Measurements from ENCODE around the gene CEP68. TPM values are rescaled to one million over a fixed set of nuclear protein-coding genes. Genes with fewer than 3 reads are reported as not detected.

CEP68 gene
- total and polyA plus RNA-seq, 5 donors from 2014 or later, result 18.8 to 27.8 (median 26.0) TPM

- H3K4me1 ChIP-seq (ENCODE audit: control insufficient read depth, insufficient read depth, low read length, poor library complexity, severe bottlenecking), result peaks cover 6% of the 10 kb centered on the region
- peaks cover 0 to 2% (median 0%) of the 10 kb centered on the region in 7 donors for H3K9me3 Mint-ChIP-seq
- H3K36me3 Mint-ChIP-seq, result peaks cover 25% of the 10 kb centered on the region
- peaks cover 58% of the 10 kb centered on the region for H3K36me3 ChIP-seq (ENCODE audit: control insufficient read depth, insufficient read depth, low read length)
- no peaks in the 10 kb centered on the region for H3K27me3 ChIP-seq (ENCODE audit: control insufficient read depth, insufficient read depth, low read length)
- H3K27me3 Mint-ChIP-seq, result no peaks in the 10 kb centered on the region
- no peak for ATAC-seq (ENCODE audit: low read depth in 2 of 2)
- no peak overlapping the region for H3K4me3 ChIP-seq (ENCODE audit: low read depth, low read length)
- no peak for DNase-seq
- H3K27ac ChIP-seq (ENCODE audit: insufficient read depth, low read length, poor library complexity, severe bottlenecking), result no peak overlapping the region
- peak overlapping the region in 1 of 4 donors; percentile 58 for H3K4me3 Mint-ChIP-seq
- peaks cover 25 to 42% (median 30%) of the 10 kb centered on the region in 4 donors for H3K4me1 Mint-ChIP-seq
- H3K27ac Mint-ChIP-seq, result peak overlapping the region in 1 of 3 donors; percentile 6
- no peaks in the 10 kb centered on the region for H3K9me3 ChIP-seq (ENCODE audit: control insufficient read depth in 2 of 2, low read length in 2 of 2)
Measured at GRCh38 chr2:65101071-65101470, 44.9 kb downstream of the CEP68 start.

- H3K4me1 Mint-ChIP-seq, result peaks cover 13 to 43% (median 28%) of the 10 kb centered on the region in 4 donors
- no peak for DNase-seq
- Histone ChIP-seq H3K27ac (ENCODE audit: insufficient read depth, low read length, poor library complexity, severe bottlenecking) (no peak overlapping the region), H3K4me1 (ENCODE audit: control insufficient read depth, insufficient read depth, low read length, poor library complexity, severe bottlenecking) (peaks cover 6% of the 10 kb centered on the region), H3K9me3 (ENCODE audit: control insufficient read depth in 2 of 2, low read length in 2 of 2) (no peaks in the 10 kb centered on the region), H3K27me3 (ENCODE audit: control insufficient read depth, insufficient read depth, low read length) (no peaks in the 10 kb centered on the region), H3K36me3 (ENCODE audit: control insufficient read depth, insufficient read depth, low read length) (peaks cover 41% of the 10 kb centered on the region), H3K4me3 (ENCODE audit: low read depth, low read length) (no peak overlapping the region)
- no peak overlapping the region for H3K27ac Mint-ChIP-seq
- ATAC-seq (ENCODE audit: low read depth in 2 of 2), result no peak
- H3K27me3 Mint-ChIP-seq, result no peaks in the 10 kb centered on the region
- H3K9me3 Mint-ChIP-seq, result peaks cover 0 to 2% (median 0%) of the 10 kb centered on the region in 7 donors
- H3K36me3 Mint-ChIP-seq, result peaks cover 15% of the 10 kb centered on the region
- H3K4me3 Mint-ChIP-seq, result no peak overlapping the region
Measured at GRCh38 chr2:65103013-65103715, 46.9 kb downstream of the CEP68 start.

GRCh38 chr2:65107530-65107929 lies 51.3 kb downstream of the CEP68 start:
- Mint-ChIP-seq H3K27ac (peak overlapping the region in 1 of 3 donors; percentile 72), H3K4me3 (no peak overlapping the region), H3K27me3 (no peaks in the 10 kb centered on the region), H3K4me1 (peaks cover 26 to 63% (median 33%) of the 10 kb centered on the region in 4 donors), H3K9me3 (no peaks in the 10 kb centered on the region), H3K36me3 (peaks cover 16% of the 10 kb centered on the region)
- Histone ChIP-seq H3K27me3 (ENCODE audit: control insufficient read depth, insufficient read depth, low read length) (no peaks in the 10 kb centered on the region), H3K36me3 (ENCODE audit: control insufficient read depth, insufficient read depth, low read length) (peaks cover 22% of the 10 kb centered on the region), H3K27ac (ENCODE audit: insufficient read depth, low read length, poor library complexity, severe bottlenecking) (no peak overlapping the region), H3K4me1 (ENCODE audit: control insufficient read depth, insufficient read depth, low read length, poor library complexity, severe bottlenecking) (no peaks in the 10 kb centered on the region), H3K4me3 (ENCODE audit: low read depth, low read length) (no peak overlapping the region), H3K9me3 (ENCODE audit: control insufficient read depth in 2 of 2, low read length in 2 of 2) (no peaks in the 10 kb centered on the region)
- DNase-seq (no peak), ATAC-seq (ENCODE audit: low read depth in 2 of 2) (no peak)

- Mint-ChIP-seq H3K36me3 (peaks cover 17% of the 10 kb centered on the region), H3K4me1 (peaks cover 32 to 74% (median 39%) of the 10 kb centered on the region in 4 donors), H3K27ac (no peak overlapping the region), H3K27me3 (no peaks in the 10 kb centered on the region), H3K9me3 (no peaks in the 10 kb centered on the region), H3K4me3 (no peak overlapping the region)
- H3K4me1 ChIP-seq (ENCODE audit: control insufficient read depth, insufficient read depth, low read length, poor library complexity, severe bottlenecking), result peaks cover 3% of the 10 kb centered on the region
- no peaks in the 10 kb centered on the region for H3K9me3 ChIP-seq (ENCODE audit: control insufficient read depth in 2 of 2, low read length in 2 of 2)
- H3K27ac ChIP-seq (ENCODE audit: insufficient read depth, low read length, poor library complexity, severe bottlenecking), result no peak overlapping the region
- H3K36me3 ChIP-seq (ENCODE audit: control insufficient read depth, insufficient read depth, low read length), result peaks cover 12% of the 10 kb centered on the region
- ATAC-seq (ENCODE audit: low read depth in 2 of 2) (no peak), DNase-seq (no peak)
- H3K4me3 ChIP-seq (ENCODE audit: low read depth, low read length), result no peak overlapping the region
- no peaks in the 10 kb centered on the region for H3K27me3 ChIP-seq (ENCODE audit: control insufficient read depth, insufficient read depth, low read length)
Measured at GRCh38 chr2:65108780-65109179, 52.6 kb downstream of the CEP68 start.

- Mint-ChIP-seq H3K36me3 (peaks cover 20% of the 10 kb centered on the region), H3K9me3 (no peaks in the 10 kb centered on the region), H3K27me3 (no peaks in the 10 kb centered on the region), H3K4me1 (peaks cover 39 to 80% (median 43%) of the 10 kb centered on the region in 4 donors), H3K4me3 (peak overlapping the region in 1 of 4 donors; percentile 32), H3K27ac (no peak overlapping the region)
- no peak overlapping the region for H3K4me3 ChIP-seq (ENCODE audit: low read depth, low read length)
- peaks cover 19% of the 10 kb centered on the region for H3K4me1 ChIP-seq (ENCODE audit: control insufficient read depth, insufficient read depth, low read length, poor library complexity, severe bottlenecking)
- peaks cover 2% of the 10 kb centered on the region for H3K36me3 ChIP-seq (ENCODE audit: control insufficient read depth, insufficient read depth, low read length)
- no peaks in the 10 kb centered on the region for H3K9me3 ChIP-seq (ENCODE audit: control insufficient read depth in 2 of 2, low read length in 2 of 2)
- DNase-seq, result no peak
- no peaks in the 10 kb centered on the region for H3K27me3 ChIP-seq (ENCODE audit: control insufficient read depth, insufficient read depth, low read length)
- ATAC-seq (ENCODE audit: low read depth in 2 of 2), result no peak
- no peak overlapping the region for H3K27ac ChIP-seq (ENCODE audit: insufficient read depth, low read length, poor library complexity, severe bottlenecking)
Measured at GRCh38 chr2:65112633-65113032, 56.4 kb downstream of the CEP68 start.

- H3K4me3 Mint-ChIP-seq, result peak overlapping the region in 1 of 4 donors; percentile 32
- no peak for ATAC-seq (ENCODE audit: low read depth in 2 of 2)
- H3K27ac Mint-ChIP-seq, result no peak overlapping the region
Measured at GRCh38 chr2:65113229-65113628, 57.0 kb downstream of the CEP68 start.

GRCh38 chr2:65113816-65114215 lies 57.6 kb downstream of the CEP68 start:
- Mint-ChIP-seq H3K9me3 (no peaks in the 10 kb centered on the region), H3K27me3 (no peaks in the 10 kb centered on the region), H3K36me3 (peaks cover 19% of the 10 kb centered on the region), H3K4me1 (peaks cover 42 to 79% (median 47%) of the 10 kb centered on the region in 4 donors), H3K27ac (peak overlapping the region in 1 of 3 donors; percentile 60), H3K4me3 (peak overlapping the region in 1 of 4 donors; percentile 29)
- Histone ChIP-seq H3K4me3 (ENCODE audit: low read depth, low read length) (peak overlapping the region; percentile 5), H3K4me1 (ENCODE audit: control insufficient read depth, insufficient read depth, low read length, poor library complexity, severe bottlenecking) (peaks cover 22% of the 10 kb centered on the region), H3K27me3 (ENCODE audit: control insufficient read depth, insufficient read depth, low read length) (no peaks in the 10 kb centered on the region), H3K9me3 (ENCODE audit: control insufficient read depth in 2 of 2, low read length in 2 of 2) (no peaks in the 10 kb centered on the region), H3K36me3 (ENCODE audit: control insufficient read depth, insufficient read depth, low read length) (peaks cover 2% of the 10 kb centered on the region), H3K27ac (ENCODE audit: insufficient read depth, low read length, poor library complexity, severe bottlenecking) (peak overlapping the region; percentile 5)
- DNase-seq (no peak), ATAC-seq (ENCODE audit: low read depth in 2 of 2) (no peak)

More at GRCh38 chr2:65113229-65113628, 57.0 kb downstream of the CEP68 start:
- Mint-ChIP-seq H3K36me3 (peaks cover 20% of the 10 kb centered on the region), H3K27me3 (no peaks in the 10 kb centered on the region), H3K4me1 (peaks cover 43 to 81% (median 47%) of the 10 kb centered on the region in 4 donors), H3K9me3 (no peaks in the 10 kb centered on the region)
- Histone ChIP-seq H3K4me1 (ENCODE audit: control insufficient read depth, insufficient read depth, low read length, poor library complexity, severe bottlenecking) (peaks cover 19% of the 10 kb centered on the region), H3K27me3 (ENCODE audit: control insufficient read depth, insufficient read depth, low read length) (no peaks in the 10 kb centered on the region), H3K9me3 (ENCODE audit: control insufficient read depth in 2 of 2, low read length in 2 of 2) (no peaks in the 10 kb centered on the region), H3K36me3 (ENCODE audit: control insufficient read depth, insufficient read depth, low read length) (peaks cover 2% of the 10 kb centered on the region), H3K27ac (ENCODE audit: insufficient read depth, low read length, poor library complexity, severe bottlenecking) (no peak overlapping the region), H3K4me3 (ENCODE audit: low read depth, low read length) (no peak overlapping the region)
- DNase-seq, result no peak

- peaks cover 40 to 82% (median 47%) of the 10 kb centered on the region in 4 donors for H3K4me1 Mint-ChIP-seq
- peak overlapping the region in 2 of 4 donors; percentile 19 to 53 for H3K4me3 Mint-ChIP-seq
- Histone ChIP-seq H3K4me1 (ENCODE audit: control insufficient read depth, insufficient read depth, low read length, poor library complexity, severe bottlenecking) (peaks cover 22% of the 10 kb centered on the region), H3K9me3 (ENCODE audit: control insufficient read depth in 2 of 2, low read length in 2 of 2) (no peaks in the 10 kb centered on the region), H3K4me3 (ENCODE audit: low read depth, low read length) (no peak overlapping the region), H3K27ac (ENCODE audit: insufficient read depth, low read length, poor library complexity, severe bottlenecking) (no peak overlapping the region), H3K36me3 (ENCODE audit: control insufficient read depth, insufficient read depth, low read length) (peaks cover 2% of the 10 kb centered on the region), H3K27me3 (ENCODE audit: control insufficient read depth, insufficient read depth, low read length) (no peaks in the 10 kb centered on the region)
- no peaks in the 10 kb centered on the region for H3K27me3 Mint-ChIP-seq
- no peak for DNase-seq
- peak overlapping the region in 2 of 3 donors; percentile 48 to 67 for H3K27ac Mint-ChIP-seq
- peaks cover 13% of the 10 kb centered on the region for H3K36me3 Mint-ChIP-seq
- no peaks in the 10 kb centered on the region for H3K9me3 Mint-ChIP-seq
- no peak for ATAC-seq (ENCODE audit: low read depth in 2 of 2)
Measured at GRCh38 chr2:65114921-65115320, 58.7 kb downstream of the CEP68 start.
